OCI-M1 (cell line): ENCODE data around the gene IFT80.
"Not testable (repeated sequence)": the region's sequence is repeated elsewhere in the genome, so short reads cannot be mapped to it uniquely, and the experiment has no call there.

Experiments used
- DNase-seq: peaks from one replicate; lab custom pipeline; 2025; lab: John Stamatoyannopoulos, UW

The IFT80 gene

DNA sequence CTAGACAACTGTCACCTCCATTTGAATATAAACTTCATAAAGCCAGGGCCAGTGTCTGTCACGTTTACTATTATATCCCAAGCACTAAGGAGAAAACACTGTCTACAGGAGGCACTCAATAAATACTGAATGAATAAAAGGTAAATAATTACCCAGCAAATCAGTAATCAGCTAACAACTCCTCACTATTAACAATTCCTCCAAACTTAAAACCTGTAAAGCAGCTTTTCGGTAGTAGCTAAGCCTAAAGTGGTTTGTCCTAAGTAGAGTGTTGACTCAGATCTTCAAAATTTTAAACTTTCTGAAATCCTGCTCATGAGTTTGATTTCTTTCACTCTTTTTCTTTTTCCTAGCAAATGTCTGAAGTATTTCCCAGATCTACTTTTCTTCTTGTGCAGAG is 133.9 kb downstream of the IFT80 start:
- DNase-seq, result no peak

DNA sequence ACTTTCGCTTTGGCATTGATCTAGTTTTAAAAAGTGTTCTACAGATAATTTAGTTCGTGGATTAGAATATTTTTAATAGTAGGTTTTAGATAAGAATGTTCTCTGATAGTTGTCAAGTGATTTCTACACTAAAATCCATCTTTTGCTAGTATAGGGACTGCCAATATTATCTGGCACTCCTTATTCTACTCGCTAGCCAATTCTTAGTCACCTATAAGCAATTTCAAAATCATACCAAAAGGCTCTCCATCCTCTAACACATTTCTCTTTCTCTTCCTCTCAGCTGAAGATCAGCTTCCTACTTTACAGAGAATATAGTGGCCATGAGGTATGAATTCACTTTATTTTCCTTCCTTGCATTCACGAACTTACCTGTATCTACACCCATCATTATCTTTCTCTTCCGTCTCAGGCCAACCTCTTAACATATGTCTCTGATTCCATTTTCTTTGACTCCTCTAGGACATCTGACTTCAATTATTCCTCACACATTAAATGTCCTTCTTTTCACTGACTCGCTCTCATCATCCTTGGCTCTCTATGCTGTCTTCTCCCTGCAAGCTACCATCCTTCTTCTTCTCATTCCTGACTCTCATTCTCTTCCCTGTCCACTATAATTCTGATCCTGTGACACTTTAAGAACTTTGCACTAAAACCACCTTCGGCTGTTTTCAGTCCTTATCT is 138.3 kb downstream of the IFT80 start:
- DNase-seq, result peak; percentile 2

DNA sequence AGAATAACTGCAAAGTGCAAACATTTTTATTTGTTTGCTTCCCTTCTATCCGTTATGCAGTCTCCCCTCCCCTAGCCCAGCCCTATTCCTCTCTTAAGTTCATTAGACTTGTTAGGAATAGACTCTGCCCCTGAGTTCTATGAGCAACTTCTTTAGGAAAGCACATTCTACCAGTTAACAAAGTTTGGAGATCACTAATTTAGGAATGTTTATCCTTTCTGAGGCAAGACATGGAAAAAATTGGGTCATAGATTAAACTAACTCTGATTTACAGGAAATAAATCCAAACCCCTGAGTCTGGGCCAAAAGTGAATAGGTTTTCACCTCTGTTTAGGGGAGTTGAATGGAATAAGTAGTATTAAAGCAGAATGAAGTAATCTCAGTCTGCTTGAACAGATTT is 139.4 kb downstream of the IFT80 start:
- DNase-seq, result no peak

DNA sequence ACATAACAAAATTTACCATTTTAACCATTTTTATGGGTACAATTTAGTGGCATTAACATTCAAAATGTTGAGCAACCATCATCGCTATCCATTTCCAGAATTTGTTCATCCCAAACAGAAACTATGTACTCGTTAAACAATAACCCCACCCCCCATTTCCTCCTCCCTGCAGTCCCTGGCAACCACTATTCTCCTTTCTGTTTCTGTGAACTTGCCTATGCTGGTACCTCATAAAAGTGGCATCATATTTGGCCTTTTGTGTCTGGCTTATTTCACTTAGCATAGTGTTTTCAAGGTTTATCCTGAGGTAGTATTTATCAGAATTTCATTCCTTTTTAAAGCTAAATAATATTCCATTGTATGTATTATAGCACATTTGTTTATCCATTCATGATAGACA is 141.4 kb downstream of the IFT80 start:
- DNase-seq, result no peak

DNA sequence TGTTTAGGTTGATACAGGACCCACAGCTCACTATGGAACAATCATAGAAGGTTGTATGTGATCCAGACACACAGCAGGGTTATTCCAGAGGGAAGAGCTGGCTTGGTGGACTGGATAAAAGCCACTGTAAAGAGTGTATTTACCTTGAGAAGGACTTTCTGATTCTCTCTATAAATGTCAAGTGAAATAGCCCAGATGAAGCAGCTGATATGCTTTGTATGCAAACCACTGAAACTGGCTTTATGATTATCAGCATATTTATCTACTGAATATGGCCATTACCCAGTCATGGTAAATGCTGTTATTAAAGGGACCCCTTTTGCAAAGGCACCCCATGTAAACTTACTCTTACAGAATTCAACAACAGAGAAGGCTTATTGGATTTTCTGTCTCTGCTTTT is 145.7 kb downstream of the IFT80 start:
- DNase-seq, result no peak

DNA sequence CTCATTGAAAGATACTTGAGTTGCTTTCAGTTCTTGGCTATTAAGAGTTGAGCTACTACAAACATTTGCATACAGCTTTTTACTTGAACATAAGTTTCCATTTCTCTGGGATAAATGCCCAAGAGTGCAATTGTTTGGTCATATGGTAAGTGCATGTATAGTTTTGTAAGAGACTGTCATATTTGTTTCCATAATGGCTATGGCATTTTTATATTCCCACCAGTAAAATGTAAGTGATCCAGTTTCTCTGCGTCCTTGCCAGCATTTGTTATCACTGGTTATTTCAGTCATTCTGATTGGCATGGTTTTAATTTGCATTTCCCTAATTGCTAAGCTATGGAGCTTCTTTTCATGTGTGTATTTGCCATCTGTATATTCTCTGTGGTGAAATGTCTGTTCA is 151.3 kb downstream of the IFT80 start:
- no peak for DNase-seq

DNA sequence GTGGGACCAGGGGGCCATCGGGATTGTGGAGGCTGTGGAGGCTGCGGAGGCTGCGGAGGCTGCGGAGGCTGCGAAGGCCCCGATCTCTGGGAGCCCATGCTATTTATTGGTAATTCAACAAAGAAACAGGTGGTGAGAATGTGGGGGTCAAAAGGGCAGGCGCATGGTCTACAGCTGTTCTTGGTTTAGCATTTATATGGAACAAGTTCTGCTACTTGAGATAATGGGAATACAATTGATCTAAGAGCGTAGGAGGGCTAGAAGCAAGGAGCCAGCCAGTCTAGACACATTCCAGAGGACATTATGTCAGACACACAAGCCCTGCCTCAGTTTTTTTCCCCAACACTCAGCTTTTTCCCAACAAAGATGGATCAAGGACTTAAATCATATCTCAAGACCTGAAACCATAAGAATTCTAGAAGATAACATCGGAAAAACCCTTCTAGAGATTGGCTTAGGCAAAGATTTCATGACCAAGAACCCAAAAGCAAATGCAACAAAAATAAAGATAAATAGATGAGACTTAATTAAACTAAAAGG is 153.7 kb downstream of the IFT80 start:
- no peak for DNase-seq

DNA sequence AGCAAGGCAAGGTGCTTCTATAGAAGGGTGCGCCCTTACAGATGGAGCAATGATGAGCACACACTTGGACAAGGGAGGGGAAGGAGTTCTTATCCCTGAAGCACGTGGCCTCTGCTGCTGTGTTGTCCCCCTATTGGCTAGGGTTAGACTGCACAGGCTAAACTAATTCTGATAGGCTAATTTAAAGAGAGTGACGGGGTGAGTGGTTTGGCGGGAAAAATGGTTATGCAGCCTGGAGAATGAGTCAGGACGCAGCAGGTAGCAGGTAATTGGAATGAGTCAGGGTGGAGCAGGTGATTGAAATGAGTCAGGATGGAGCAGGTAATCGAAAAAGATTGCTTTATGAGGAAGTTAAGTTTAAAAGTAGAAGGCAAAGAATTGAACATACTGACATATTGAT is 158.3 kb downstream of the IFT80 start:
- not testable (repeated sequence) for DNase-seq

DNA sequence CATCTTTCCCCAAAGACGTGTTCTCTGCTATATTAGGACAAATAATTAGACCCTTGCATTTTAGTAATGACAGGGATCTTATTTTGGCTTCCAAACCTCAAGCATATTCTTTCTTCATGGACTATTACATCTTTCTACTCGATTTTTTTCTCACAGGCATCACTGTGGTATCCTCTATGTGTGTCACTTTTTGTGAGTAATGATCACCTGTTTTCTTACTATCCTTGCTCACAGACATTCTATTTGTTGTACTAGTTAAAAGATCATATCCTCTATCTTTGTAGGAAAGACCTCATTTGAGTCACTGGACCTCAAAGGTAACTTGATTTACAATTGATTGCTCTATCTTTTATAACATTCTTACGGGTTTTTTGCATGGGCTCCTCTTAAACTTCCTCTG is 167.0 kb downstream of the IFT80 start:
- DNase-seq, result no peak

DNA sequence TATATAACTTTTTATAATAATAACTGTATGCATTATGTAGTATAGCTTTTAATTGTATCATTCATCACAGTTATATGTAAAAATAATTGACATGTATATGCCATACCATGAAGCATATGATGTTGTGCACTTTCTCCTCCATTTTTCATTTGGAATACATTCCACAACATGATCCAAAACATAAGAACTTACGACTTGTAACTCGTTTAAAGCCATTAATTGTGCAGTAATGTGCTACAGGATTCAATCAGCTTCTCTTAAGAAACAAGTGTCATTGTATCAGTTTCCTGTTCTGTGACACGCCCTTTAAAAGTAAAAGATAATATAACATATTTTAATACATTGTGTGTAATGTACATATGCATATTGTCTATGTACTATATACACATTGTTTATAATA is 171.6 kb downstream of the IFT80 start:
- DNase-seq, result no peak

DNA sequence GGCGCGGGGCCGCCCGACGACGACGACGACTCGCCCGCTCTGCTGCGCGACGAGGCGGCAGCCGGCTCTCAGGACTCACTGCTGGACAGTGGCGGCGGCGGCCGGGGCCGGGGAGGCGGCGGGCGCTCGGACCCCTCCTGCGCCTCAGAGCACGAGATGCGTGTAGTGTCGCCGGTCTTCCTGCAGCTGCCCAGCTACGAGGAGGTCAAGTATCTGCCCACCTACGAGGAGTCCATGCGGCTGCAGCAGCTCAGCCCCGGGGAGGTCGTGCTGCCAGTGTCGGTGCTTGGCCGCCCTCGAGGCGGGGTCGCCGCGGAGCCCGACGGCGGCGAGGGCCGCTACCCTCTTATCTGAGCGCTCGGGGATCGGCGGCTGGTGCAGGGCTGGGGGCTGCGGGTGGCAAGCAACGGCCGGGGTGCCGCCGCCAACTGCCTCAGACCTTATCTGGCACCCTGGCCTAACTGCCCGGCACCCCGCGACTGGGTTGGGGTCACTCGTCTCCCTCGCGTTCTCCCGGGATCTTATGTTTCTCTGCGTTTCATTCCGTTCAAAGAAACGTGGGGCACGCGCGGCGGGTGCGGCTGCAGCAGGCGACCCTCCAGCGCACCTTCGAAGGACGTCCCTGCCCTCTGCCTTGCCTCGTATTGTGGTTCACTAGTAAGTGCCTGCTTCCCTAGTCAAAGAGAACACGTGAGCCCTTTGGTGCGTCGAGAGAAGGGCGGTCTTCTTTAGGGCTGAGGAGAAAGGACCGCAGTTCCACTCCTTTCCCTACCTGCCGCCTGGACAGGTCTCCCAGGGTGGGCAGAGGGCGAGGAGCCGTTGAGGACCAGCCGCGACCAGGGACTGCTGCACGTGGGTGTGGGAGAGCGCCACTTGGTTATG is 172.8 kb downstream of the IFT80 start:
- DNase-seq, result no peak

DNA sequence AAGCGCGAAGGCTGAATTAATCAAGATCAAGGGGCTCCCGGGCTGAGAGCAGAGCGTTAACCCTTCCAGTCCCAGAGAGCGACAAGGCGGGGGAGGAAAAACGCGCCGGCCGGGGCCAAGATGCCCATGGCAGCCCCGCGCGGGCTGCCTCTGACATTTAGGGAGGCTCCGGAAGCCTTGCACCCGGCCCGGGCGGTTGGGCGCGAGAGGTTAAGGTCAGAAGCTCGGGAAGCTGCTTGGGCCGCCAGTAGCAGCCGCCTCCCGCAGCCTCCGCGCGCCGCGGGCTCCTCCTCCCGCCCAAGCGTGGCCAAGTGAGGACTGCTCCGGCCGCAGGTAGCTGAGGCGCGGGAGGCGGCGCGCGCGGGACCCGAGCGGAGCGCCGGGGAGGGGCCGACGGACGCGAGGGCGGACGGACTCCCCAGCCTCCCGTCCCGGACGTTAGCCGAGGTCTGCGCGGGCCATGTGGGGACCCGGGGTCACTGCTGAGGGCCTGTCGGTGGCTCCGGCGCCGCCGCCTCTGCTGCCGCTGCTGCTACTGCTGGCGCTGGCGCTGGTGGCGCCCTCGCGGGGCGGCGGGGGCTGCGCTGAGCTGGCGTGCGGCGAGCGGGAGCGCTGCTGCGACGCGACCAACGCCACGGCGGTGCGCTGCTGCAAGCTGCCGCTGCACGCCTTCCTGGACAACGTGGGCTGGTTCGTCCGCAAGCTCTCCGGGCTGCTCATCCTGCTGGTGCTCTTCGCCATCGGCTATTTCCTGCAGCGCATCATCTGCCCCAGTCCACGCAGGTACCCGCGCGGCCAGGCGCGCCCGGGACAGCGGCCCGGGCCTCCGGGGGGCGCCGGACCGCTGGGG is 173.6 kb downstream of the IFT80 start, which contains the start of gene C3orf80:
Gene C3orf80 (plus strand): TSS at position 247 of the 850 bp plus-strand sequence. CDS start 214 bp downstream, at position 461.
- peak; percentile 78 for DNase-seq

DNA sequence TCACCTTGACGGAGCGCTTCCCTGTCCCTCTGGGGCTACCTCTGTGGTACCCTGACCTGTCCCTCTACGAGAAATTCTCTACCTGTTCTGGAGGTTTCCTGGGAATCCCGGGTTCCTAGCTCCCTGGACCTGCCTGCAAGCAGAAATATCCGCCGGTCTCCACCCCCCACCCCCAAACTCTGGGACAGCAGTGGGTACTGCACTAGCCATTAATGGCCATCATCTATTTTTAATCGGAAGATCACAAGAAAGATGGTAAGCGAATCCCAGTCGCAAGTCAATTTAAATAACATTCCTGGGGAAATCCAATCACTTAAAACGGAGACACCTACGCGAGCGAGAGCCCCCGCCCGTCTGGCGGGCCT is 174.2 kb downstream of the IFT80 start:
- no peak for DNase-seq

DNA sequence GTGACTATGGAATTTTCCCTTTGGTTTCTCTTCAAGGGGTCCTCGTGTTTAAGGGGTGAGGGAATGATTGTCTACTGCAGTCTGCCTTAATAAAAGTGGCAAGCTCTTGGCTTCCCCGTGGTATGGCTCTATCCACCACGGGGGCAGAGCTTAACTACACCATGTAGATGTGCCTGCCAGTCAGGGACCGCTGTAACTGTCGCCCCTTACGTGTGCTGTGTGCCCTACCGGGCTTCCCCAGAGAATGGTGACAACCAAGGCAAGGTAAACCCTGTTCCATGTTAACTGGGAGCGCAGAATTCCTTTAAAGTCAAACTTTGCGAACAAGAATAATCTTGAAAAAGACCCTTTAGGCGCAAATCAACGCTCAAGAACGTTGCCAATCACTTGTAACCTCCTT is 174.8 kb downstream of the IFT80 start:
- no peak for DNase-seq

DNA sequence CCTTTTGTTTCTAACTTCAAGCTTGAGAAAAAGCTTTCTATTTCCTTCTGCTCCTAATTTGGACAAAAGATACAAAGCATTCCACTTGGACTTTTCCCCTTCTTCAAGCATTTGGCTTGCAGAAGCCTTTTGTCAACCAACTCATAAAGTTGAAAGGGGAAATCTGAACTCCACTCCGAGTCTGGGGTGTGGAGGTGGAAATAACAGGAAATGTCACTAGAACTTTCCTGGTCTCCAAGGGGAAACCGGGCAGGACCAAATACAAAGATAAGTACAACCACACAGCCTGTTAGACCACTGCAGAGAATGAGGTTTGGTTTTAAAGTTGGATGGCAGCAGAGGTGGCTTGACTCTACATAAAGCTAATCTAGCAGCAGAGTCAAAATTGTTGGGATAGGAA is 178.0 kb downstream of the IFT80 start:
- DNase-seq, result no peak

DNA sequence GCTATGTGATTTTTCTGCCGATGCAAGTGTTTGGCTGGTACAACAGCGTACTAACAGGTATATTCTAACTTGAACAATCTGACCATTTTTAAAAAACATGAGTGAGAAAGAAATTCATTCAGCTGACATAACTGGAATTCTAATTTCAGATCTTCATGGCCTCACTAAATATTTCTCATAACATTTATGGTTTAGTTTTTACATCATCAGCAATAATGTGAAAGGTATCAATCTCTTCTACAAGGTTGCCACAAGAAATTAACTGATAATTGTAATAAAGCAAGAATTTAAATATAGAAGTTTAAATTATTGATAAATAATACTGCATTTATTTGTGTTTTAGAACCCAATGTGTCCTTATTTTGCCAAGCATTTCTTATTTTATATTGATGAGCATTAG is 179.0 kb downstream of the IFT80 start:
- DNase-seq, result no peak

DNA sequence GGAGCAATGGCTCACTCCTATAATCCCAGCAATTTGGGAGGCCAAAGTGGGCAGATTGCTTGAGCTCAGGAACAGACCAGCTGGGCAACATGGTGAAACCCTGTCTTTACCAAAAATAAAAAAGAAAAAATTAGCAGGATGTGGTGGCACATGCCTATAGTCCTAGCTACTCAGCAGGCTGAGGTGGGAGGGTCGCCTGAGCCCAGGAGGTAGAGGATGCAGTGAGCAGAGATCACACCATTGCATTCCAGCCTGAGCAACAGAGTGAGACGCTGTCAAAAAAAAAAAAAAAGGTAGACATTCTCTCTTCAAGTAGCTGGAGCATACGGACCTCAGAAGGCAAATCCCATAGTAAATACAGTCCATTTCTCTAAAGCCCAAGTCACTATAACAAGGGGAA is 180.9 kb downstream of the IFT80 start:
- DNase-seq, result no peak

DNA sequence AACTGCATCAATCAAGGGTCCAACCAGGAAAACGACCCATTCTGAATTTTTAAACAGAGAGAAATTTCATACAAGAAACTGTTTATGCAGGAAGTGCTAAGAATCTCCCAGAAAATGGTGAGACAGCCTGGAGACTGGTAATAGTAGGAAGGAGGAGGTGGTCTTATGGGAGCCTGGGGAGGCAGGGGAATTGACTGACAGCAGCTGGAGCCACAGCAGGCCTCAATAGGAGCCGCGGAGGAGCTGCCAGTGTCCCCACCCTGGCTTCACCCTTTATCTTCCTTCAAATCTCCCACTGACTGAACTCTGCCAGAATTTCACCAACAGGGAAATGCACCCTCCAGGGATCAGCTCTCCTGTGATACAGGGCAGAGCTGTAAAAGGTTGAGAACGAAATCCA is 181.3 kb downstream of the IFT80 start:
- no peak for DNase-seq

DNA sequence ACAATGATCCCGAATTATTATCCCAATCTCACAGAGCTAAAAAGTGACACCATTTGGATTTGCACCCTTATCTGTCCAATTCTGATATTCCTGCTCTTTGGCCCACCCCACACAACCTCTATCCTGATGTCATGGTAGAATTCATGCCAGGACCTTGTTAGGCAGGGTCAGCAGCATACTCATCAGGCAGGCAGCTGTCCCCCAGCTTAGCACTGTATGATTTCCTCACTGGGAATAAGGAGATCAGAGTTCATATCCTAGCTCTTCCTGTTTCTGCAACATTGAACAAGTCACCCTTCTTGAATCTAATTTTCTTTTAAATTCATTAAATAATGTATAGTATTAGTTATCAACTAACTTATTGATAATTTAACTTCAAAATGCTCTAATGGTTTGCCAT is 185.8 kb downstream of the IFT80 start:
- DNase-seq, result no peak

DNA sequence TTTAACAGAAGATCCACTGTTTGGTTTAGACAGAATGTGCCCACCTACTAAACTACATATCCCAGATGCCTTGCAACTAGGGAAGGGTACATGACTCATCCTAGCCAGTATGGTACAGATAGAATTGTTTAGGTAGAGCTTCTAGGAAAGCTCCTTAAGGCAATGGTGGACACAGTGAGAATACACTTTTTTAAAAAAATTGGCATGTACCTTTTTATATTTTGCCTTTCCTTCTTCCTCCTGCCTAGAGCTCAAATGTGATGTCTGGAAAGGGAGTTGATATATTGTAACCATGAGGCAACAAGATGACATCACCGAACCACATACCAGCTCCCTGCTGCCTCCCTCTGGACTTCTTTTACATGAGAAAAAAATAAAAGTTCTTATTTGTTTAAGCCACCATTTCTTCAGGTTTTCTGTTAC is 188.2 kb downstream of the IFT80 start:
- peak; percentile 70 for DNase-seq

DNA sequence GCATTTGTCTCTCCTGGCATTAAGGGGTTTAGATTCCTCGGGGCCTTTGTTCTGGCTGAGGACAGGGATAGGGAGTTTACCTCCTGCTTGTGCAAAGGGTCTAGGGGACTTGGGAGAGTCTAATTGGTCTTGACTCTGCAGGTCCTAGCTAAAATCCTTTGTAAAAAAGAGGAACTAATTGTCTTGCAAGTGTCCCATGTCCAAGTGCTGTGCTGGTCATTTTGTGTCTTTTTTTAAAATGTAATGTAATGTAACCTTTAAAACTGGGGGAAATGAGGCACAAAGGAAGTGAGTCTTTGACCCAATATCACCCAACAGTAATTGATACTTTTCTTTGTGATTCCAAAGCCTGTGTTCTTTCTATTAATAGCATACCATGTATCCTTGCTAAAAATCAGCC is 188.7 kb downstream of the IFT80 start:
- DNase-seq, result peak; percentile 26
